GM19240 (cell line): ENCODE data around the gene LTA4H.

Source experiments
- DNase-seq: peaks from one replicate; pipeline ENCODE4 v3.0.0; 2011; ENCODE audit warnings: low spot score; ENCODE audit not compliant: insufficient read length

LTA4H gene

GRCh38 chr12:95959107-95959506 lies 76.3 kb downstream of the LTA4H start:
- no peak for DNase-seq

- DNase-seq = no peak
Measured at GRCh38 chr12:95956557-95957145, 78.7 kb downstream of the LTA4H start.

GRCh38 chr12:95955549-95956159 lies 79.7 kb downstream of the LTA4H start:
- no peak for DNase-seq

GRCh38 chr12:95953000-95953399 lies 82.4 kb downstream of the LTA4H start:
- DNase-seq = no peak

- no peak for DNase-seq
Measured at GRCh38 chr12:95951515-95951914, 83.9 kb downstream of the LTA4H start.
